HepG2 (cell line): Measurements from ENCODE around the gene NPIPB6. TPM values are rescaled to one million over a fixed set of nuclear protein-coding genes. Genes with fewer than 3 reads are reported as not detected.

Source experiments
- ARID5B ChIP-seq: IDR thresholded peaks from 2 replicates; pipeline ENCODE4 v1.4.0; 2020; ENCODE audit warnings: mild to moderate bottlenecking, missing genetic modification reagents
- CC2D1A ChIP-seq: sonication (generic); formaldehyde crosslinking; IDR thresholded peaks from 2 replicates; pipeline ENCODE4 v1.8.1; 2023; ENCODE audit warnings: mild to moderate bottlenecking, missing genetic modification reagents
- CREB3 ChIP-seq: sonication (generic); formaldehyde crosslinking; IDR thresholded peaks from 2 replicates; pipeline ENCODE4 v1.5.0; 2020; ENCODE audit warnings: missing genetic modification reagents
- CREBL2 ChIP-seq: sonication (generic); formaldehyde crosslinking; IDR thresholded peaks from 2 replicates; pipeline ENCODE4 v1.8.1; 2023; ENCODE audit warnings: missing genetic modification reagents, mild to moderate bottlenecking, borderline replicate concordance
- EP300 ChIP-seq, 3 experiments: sonication (generic) in 1 of 3; formaldehyde crosslinking in 1 of 3; IDR thresholded peaks; 2 replicates each; pipeline versions ENCODE4 v1.5.1 to v1.6.1; 2011 to 2020; ENCODE audit warnings: low read depth in 2 of 3, low read length in 2 of 3, borderline replicate concordance in 1 of 3, improper control_type of control experiment in 1 of 3, mild to moderate bottlenecking in 1 of 3, missing genetic modification reagents in 1 of 3, moderate library complexity in 1 of 3
- HIC2 ChIP-seq: sonication (generic); formaldehyde crosslinking; IDR thresholded peaks from 2 replicates; pipeline ENCODE4 v1.9.0; 2022; ENCODE audit warnings: low read depth, missing genetic modification reagents
- HMGA1 ChIP-seq: sonication (generic); formaldehyde crosslinking; conservative IDR thresholded peaks from 2 replicates; pipeline ENCODE4 v1.4.0; 2020; ENCODE audit warnings: missing genetic modification reagents
- PHF21A ChIP-seq: sonication (generic); formaldehyde crosslinking; IDR thresholded peaks from 2 replicates; pipeline ENCODE4 v1.5.0; 2020; ENCODE audit warnings: mild to moderate bottlenecking, missing genetic modification reagents
- RARG ChIP-seq: sonication (generic); formaldehyde crosslinking; IDR thresholded peaks from 2 replicates; pipeline ENCODE4 v1.4.0; 2020; ENCODE audit warnings: low read depth, mild to moderate bottlenecking, missing genetic modification reagents
- RFX1 ChIP-seq: fragments of 450-650 bp; IDR thresholded peaks from 2 replicates; pipeline ENCODE4 v1.6.1; 2017
- SMC3 ChIP-seq: IDR thresholded peaks from 2 replicates; pipeline ENCODE4 v1.6.1; 2011; ENCODE audit warnings: low read length, improper control_type of control experiment
- SNAI1 ChIP-seq: sonication (generic); formaldehyde crosslinking; IDR thresholded peaks from 2 replicates; pipeline ENCODE4 v1.5.0; 2020; ENCODE audit warnings: mild to moderate bottlenecking, missing genetic modification reagents, borderline replicate concordance
- ZNF160 ChIP-seq: sonication (generic); formaldehyde crosslinking; IDR thresholded peaks from 2 replicates; pipeline ENCODE4 v1.8.0; 2022; ENCODE audit warnings: mild to moderate bottlenecking, inconsistent platforms, missing genetic modification reagents
- ZNF230 ChIP-seq: sonication (generic); formaldehyde crosslinking; IDR thresholded peaks from 2 replicates; pipeline ENCODE4 v1.4.0; 2020; ENCODE audit warnings: mild to moderate bottlenecking, missing genetic modification reagents
- ZNF232 ChIP-seq: sonication (generic); formaldehyde crosslinking; IDR thresholded peaks from 2 replicates; pipeline ENCODE4 v1.4.0; 2020; ENCODE audit warnings: missing genetic modification reagents, borderline replicate concordance
- ZNF281 ChIP-seq: sonication (generic); formaldehyde crosslinking; IDR thresholded peaks from 2 replicates; pipeline ENCODE4 v1.4.0; 2020; ENCODE audit warnings: missing genetic modification reagents, borderline replicate concordance
- ZNF639 ChIP-seq: conservative IDR thresholded peaks from 2 replicates; pipeline ENCODE4 v1.6.1; 2018; ENCODE audit warnings: missing genetic modification reagents
- ZNF776 ChIP-seq: sonication (generic); formaldehyde crosslinking; IDR thresholded peaks from 2 replicates; pipeline ENCODE4 v1.4.0; 2020; ENCODE audit warnings: mild to moderate bottlenecking, missing genetic modification reagents
- polyA plus RNA-seq, 8 experiments: library from polyadenylated mRNA; depleted of rRNA in 3 of 8; stranded (reverse) in 7 of 8; unstranded in 1 of 8; fragments of >200 nt; fragmentation: Illumina TruSeq in 4 of 8; extraction: Trizol in 4 of 8; gene quantifications; 2 replicates each; pipeline versions ENCODE4 v1.2.1 to v1.2.3, GENCODE V29; 2011 to 2016; ENCODE audit warnings: low read depth in 4 of 8, missing spikeins in 1 of 8, mixed read lengths in 1 of 8; ENCODE audit not compliant: insufficient read depth in 1 of 8
- total RNA-seq, 5 experiments: library from RNA; depleted of rRNA; stranded (reverse); fragments of >200 nt; fragmentation: Illumina TruSeq; extraction: Trizol; gene quantifications; 2 replicates each; pipeline ENCODE4 v1.2.3, GENCODE V29; 2016; ENCODE audit warnings: low read depth in 1 of 5

Gene NPIPB6
- total and polyA plus RNA-seq, 2 of the 13 experiments (the other 11 are each of a cell fraction or from before 2014, with no cell fraction given) = 0.25 TPM; not detected in 1

- no peak for TF ChIP-seq RARG (CRISPR knock-in tag)
- TF ChIP-seq HMGA1 (CRISPR knock-in tag) = no peak
- no peak for TF ChIP-seq ZNF776 (CRISPR knock-in tag)
- TF ChIP-seq CREB3 (CRISPR knock-in tag) = no peak
- no peak for TF ChIP-seq ZNF160 (CRISPR knock-in tag)
- TF ChIP-seq ZNF281 (CRISPR knock-in tag) = no peak
- TF ChIP-seq HIC2 (CRISPR knock-in tag) = no peak
- peak; percentile 26; the same call in 1 of the 2 replicates for TF ChIP-seq ZNF230 (CRISPR knock-in tag)
- TF ChIP-seq PHF21A (CRISPR knock-in tag) = peak; percentile 16; the same call in 1 of the 2 replicates
- no peak for TF ChIP-seq RFX1
- TF ChIP-seq SMC3 = no peak
- TF ChIP-seq CC2D1A (CRISPR knock-in tag) = no peak
- no peak for TF ChIP-seq ZNF639 (CRISPR knock-in tag)
- peak; percentile 61 for TF ChIP-seq ARID5B
- peak in 1 of 2 experiments; percentile 29; a peak in 1 of 4 replicates for TF ChIP-seq EP300 (IDR thresholded peaks at IDR 0.05; ENCODE audit: low read depth in 2 of 2, low read length in 2 of 2)
- TF ChIP-seq EP300 (CRISPR knock-in tag; IDR thresholded peaks at IDR 0.05; ENCODE audit: borderline replicate concordance) = peak; percentile 11; the same call in 1 of the 2 replicates
- TF ChIP-seq CREBL2 (CRISPR knock-in tag) = no peak
- TF ChIP-seq SNAI1 (CRISPR knock-in tag) = no peak
- TF ChIP-seq ZNF232 (CRISPR knock-in tag) = no peak
Observed at GRCh38 chr16:28324235-28324886, 38.9 kb downstream of the NPIPB6 start (continued).
